ENCODE data around the gene ARHGEF19.

- no peak for TF ChIP-seq CTCF (IDR thresholded peaks at IDR 0.05 in 2 of 3, conservative IDR thresholded peaks at IDR 0.05 in 1 of 3; ENCODE audit: control insufficient read depth in 2 of 3, extremely low read depth in 1 of 3, insufficient read depth in 1 of 3, low read depth in 3 of 3, low read length in 3 of 3)
- TF ChIP-seq RB1 (IDR thresholded peaks at IDR 0.05; ENCODE audit: borderline replicate concordance) = no peak
- no peak for TF ChIP-seq IKZF2 (IDR thresholded peaks at IDR 0.05)
- no peak for TF ChIP-seq TAF1 (IDR thresholded peaks at IDR 0.05; ENCODE audit: borderline replicate concordance, low read depth, low read length)
- TF ChIP-seq ZBTB33 (IDR thresholded peaks at IDR 0.05) = no peak
- no peak for TF ChIP-seq REST (IDR thresholded peaks at IDR 0.05; ENCODE audit: low read depth, low read length)
- TF ChIP-seq TCF7 (IDR thresholded peaks at IDR 0.05; ENCODE audit: borderline replicate concordance) = no peak
- TF ChIP-seq TBL1XR1 (IDR thresholded peaks at IDR 0.05; ENCODE audit: low read depth, low read length) = no peak
- no peak for TF ChIP-seq EP300 (IDR thresholded peaks at IDR 0.05; ENCODE audit: borderline replicate concordance in 1 of 2, control insufficient read depth in 1 of 2, low read depth in 2 of 2, low read length in 2 of 2)
- TF ChIP-seq POLR2AphosphoS2 (IDR thresholded peaks at IDR 0.05; ENCODE audit: low read depth, low read length) = no peak
Measured at GRCh38 chr1:16158993-16159831, 53.2 kb downstream of the ARHGEF19 start.

All from GM12878 (cell line).